ENCODE measurements around the gene PXMP2.

GRCh38 chr12:132637811-132638210 is 49.6 kb upstream of the PXMP2 start:
- TF ChIP-seq, protein P1, sequence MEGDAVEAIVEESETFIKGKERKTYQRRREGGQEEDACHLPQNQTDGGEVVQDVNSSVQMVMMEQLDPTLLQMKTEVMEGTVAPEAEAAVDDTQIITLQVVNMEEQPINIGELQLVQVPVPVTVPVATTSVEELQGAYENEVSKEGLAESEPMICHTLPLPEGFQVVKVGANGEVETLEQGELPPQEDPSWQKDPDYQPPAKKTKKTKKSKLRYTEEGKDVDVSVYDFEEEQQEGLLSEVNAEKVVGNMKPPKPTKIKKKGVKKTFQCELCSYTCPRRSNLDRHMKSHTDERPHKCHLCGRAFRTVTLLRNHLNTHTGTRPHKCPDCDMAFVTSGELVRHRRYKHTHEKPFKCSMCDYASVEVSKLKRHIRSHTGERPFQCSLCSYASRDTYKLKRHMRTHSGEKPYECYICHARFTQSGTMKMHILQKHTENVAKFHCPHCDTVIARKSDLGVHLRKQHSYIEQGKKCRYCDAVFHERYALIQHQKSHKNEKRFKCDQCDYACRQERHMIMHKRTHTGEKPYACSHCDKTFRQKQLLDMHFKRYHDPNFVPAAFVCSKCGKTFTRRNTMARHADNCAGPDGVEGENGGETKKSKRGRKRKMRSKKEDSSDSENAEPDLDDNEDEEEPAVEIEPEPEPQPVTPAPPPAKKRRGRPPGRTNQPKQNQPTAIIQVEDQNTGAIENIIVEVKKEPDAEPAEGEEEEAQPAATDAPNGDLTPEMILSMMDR (conservative IDR thresholded peaks at IDR 0.05; ENCODE audit: low read length), result no peak
- no peak for TF ChIP-seq EZH2phosphoT487 (IDR thresholded peaks at IDR 0.05; ENCODE audit: borderline replicate concordance)
